ENCODE data around the gene FBXO44. TPM values are rescaled to one million over a fixed set of nuclear protein-coding genes. Genes with fewer than 3 reads are reported as not detected.

Gene FBXO44
- total and polyA plus RNA-seq, 12 donors, result 6.3 to 121 (median 38.1) TPM

DNA sequence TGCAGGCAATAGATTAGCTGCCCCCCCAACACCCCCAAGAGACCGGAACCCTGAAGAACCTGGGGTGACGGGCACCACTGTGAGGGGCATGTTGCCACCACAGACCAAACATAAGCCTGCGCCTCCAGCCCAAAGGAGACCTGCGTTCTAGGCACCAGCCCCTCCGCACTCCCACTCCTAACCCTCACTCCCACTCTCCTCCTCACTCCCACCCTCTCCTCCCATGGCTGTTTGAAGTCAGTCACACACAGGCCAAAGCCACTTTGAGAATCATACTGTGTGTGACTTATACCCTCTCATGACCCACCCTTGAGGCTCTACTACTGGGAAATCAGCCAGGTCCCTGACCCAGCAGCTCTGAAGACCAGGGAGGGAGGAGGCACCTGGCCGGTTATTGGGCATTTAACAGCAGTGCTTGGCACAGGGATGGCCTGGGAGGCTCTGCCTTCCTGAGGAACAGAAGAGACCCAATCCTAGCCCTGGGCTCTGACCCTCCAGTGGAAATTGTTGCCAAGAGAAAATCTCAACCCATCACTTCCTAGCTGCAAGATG lies 44.0 kb upstream of the FBXO44 start:
- Histone ChIP-seq H3K4me1 (replicated peaks in 1 of 2) (no peaks in the 10 kb centered on the region), H3K9me3 (replicated peaks in 1 of 3) (no peaks in the 10 kb centered on the region), H3K27ac (no peak overlapping the region), H3K4me3 (no peak overlapping the region), H3K36me3 (replicated peaks in 1 of 2) (no peaks in the 10 kb centered on the region), H3K27me3 (no peaks in the 10 kb centered on the region)
- no peak for DNase-seq
- TF ChIP-seq, protein P1, sequence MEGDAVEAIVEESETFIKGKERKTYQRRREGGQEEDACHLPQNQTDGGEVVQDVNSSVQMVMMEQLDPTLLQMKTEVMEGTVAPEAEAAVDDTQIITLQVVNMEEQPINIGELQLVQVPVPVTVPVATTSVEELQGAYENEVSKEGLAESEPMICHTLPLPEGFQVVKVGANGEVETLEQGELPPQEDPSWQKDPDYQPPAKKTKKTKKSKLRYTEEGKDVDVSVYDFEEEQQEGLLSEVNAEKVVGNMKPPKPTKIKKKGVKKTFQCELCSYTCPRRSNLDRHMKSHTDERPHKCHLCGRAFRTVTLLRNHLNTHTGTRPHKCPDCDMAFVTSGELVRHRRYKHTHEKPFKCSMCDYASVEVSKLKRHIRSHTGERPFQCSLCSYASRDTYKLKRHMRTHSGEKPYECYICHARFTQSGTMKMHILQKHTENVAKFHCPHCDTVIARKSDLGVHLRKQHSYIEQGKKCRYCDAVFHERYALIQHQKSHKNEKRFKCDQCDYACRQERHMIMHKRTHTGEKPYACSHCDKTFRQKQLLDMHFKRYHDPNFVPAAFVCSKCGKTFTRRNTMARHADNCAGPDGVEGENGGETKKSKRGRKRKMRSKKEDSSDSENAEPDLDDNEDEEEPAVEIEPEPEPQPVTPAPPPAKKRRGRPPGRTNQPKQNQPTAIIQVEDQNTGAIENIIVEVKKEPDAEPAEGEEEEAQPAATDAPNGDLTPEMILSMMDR (IDR thresholded peaks at IDR 0.05), result no peak
- no peak for TF ChIP-seq POLR2A (IDR thresholded peaks at IDR 0.05)
- intact Hi-C loops (cut with DNase I), result no loop called here
- WGBS, 4 donors, result 53 to 59% (median 58%) methylated on average over 5 to 6 of the region's 6 CpGs

DNA sequence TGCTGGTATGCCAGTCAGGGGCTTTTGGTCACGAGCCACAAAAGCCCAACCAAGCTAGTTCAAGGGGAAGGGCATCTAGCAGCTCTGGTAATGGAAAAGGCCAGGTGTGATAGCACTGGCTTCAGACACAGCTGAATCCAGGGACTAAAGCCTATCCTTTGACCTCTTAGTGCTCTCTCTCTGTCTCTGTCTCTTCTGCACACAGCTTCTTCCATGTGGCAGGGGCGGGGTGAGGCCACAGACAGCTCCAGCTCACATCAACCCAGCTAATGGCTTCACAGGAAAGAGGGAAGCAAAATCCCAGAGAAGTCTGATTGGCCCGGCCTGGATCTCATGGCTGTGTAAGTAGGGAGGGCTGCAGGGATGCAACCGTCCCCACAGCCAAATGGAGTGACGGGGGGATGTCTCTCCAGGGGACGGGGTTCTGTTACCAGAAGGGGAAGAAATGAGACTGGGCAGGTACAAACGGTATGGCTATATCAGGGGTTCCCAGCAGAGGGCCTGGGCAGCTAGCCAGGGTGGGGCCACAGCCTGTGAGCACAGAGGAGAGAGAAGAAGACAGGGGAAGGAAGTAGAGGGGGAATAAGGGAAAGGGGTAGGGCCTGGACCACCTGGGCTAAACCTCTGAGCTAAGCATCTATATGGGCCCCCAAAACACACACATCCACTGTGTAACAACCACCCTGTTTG lies 42.9 kb upstream of the FBXO44 start:
- WGBS, 4 donors, result 43 to 56% (median 46%) methylated on average over 7 of the region's 7 CpGs
- intact Hi-C loops (cut with DNase I), result no loop called here
- H3K36me3 ChIP-seq (replicated peaks in 1 of 2), result no peaks in the 10 kb centered on the region
- no peak for DNase-seq
- no peaks in the 10 kb centered on the region for H3K9me3 ChIP-seq (replicated peaks in 1 of 3)
- no peak overlapping the region for H3K27ac ChIP-seq
- no peak overlapping the region for H3K4me3 ChIP-seq
- TF ChIP-seq, protein P1 (IDR thresholded peaks at IDR 0.05), result no peak
- no peak for TF ChIP-seq POLR2A (IDR thresholded peaks at IDR 0.05)
- H3K4me1 ChIP-seq (replicated peaks in 1 of 2), result no peaks in the 10 kb centered on the region
- no peaks in the 10 kb centered on the region for H3K27me3 ChIP-seq

DNA sequence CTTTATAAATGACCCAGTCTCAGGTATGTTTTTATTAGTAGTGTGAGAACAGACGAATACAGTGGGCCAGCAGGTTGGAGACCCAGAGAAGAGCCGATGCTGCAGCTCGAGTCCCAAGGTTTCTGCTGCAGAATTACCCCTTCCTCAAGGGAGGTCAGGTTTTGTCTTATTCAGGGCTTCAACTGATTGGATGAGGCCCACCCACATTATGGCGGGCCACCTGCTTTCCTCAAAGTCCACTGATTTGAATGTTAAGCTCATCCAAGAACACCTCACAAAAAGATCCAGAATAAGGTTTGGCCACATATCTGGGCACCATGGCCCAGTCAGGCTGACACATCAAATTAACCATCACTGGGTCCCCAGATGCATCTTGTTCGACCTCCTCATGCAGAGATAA lies 41.3 kb upstream of the FBXO44 start:
- no peak overlapping the region for H3K27ac ChIP-seq
- H3K27me3 ChIP-seq, result no peaks in the 10 kb centered on the region
- WGBS, 4 donors, result 73 to 87% (median 78%) methylated on average over 4 to 5 of the region's 5 CpGs
- TF ChIP-seq, protein P1 (IDR thresholded peaks at IDR 0.05), result no peak
- TF ChIP-seq POLR2A (IDR thresholded peaks at IDR 0.05), result no peak
- intact Hi-C loops (cut with DNase I), result no loop called here
- H3K9me3 ChIP-seq (replicated peaks in 1 of 3), result no peaks in the 10 kb centered on the region
- no peaks in the 10 kb centered on the region for H3K36me3 ChIP-seq (replicated peaks in 1 of 2)
- no peaks in the 10 kb centered on the region for H3K4me1 ChIP-seq (replicated peaks in 1 of 2)
- no peak overlapping the region for H3K4me3 ChIP-seq
- DNase-seq, result no peak

DNA sequence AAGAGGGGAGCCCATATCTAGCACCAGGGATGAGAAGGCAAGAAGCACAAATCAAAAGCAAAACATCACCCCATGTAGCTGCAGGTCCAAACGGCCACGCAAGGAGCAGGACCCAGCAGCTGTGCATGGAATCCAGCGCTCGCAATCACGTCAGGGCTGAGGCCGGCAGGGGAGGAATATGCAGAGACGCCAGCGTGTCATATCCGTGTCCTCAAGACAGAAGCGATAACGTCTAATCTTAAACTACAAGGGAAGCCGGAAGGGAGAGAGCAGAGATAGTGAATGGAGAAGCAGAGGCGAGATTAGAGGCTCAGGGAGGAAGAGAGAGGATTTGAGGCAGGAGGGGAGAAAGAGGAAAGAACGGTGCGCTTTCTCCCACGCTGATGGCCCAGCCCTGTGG lies 39.6 kb upstream of the FBXO44 start:
- Histone ChIP-seq H3K27me3 (no peaks in the 10 kb centered on the region), H3K9me3 (replicated peaks in 1 of 3) (no peaks in the 10 kb centered on the region), H3K4me3 (no peak overlapping the region), H3K4me1 (replicated peaks in 1 of 2) (no peaks in the 10 kb centered on the region), H3K36me3 (replicated peaks in 1 of 2) (no peaks in the 10 kb centered on the region), H3K27ac (no peak overlapping the region)
- 47 to 50% (median 49%) methylated on average over 16 of the region's 16 CpGs for WGBS, 4 donors
- intact Hi-C loops (cut with DNase I), result no loop called here
- no peak for DNase-seq
- TF ChIP-seq POLR2A (IDR thresholded peaks at IDR 0.05), result no peak
- TF ChIP-seq, protein P1 (IDR thresholded peaks at IDR 0.05), result no peak

Data from adrenal gland (tissue), 12 donors.